Ovary (tissue), 3 donors: ENCODE results near the gene ZFC3H1.

ENCODE experiments used
- CTCF ChIP-seq, 3 donors: fragments of 450-650 bp in 2 of 3; fragments of 200-600 bp in 1 of 3; IDR thresholded peaks; one replicate each; pipeline versions ENCODE4 v1.5.1 to v1.8.0; 2016 to 2022; ENCODE audit warnings: antibody characterized with exemption in 3 of 3, mild to moderate bottlenecking in 1 of 3
- POLR2A ChIP-seq: fragments of 450-650 bp; IDR thresholded peaks from one replicate; pipeline ENCODE4 v1.6.1; 2017; ENCODE audit warnings: antibody characterized with exemption, mild to moderate bottlenecking, moderate library complexity
- donor health status: DM: no; HTN: no; CAD: no.

GRCh38 chr12:71671816-71672215 lies 8.2 kb upstream of the ZFC3H1 start:
- TF ChIP-seq CTCF (IDR thresholded peaks at IDR 0.05) (no peak), POLR2A (no peak)
